Adrenal gland (tissue), 5 donors: ENCODE data around the gene PTGER4.

ENCODE experiments used
- CTCF ChIP-seq, 6 experiments: fragments of 450-650 bp in 4 of 6; fragments of 200-600 bp in 2 of 6; sonication (generic) in 1 of 6; IDR thresholded peaks; 1 replicate in 5 of 6; 2 replicates in 1 of 6; pipeline versions ENCODE4 v1.5.1 to v1.8.0; 2016 to 2021; ENCODE audit warnings: antibody characterized with exemption in 6 of 6, mild to moderate bottlenecking in 2 of 6, moderate library complexity in 1 of 6
- POLR2A ChIP-seq, 2 donors: fragments of 450-650 bp; IDR thresholded peaks; one replicate each; pipeline ENCODE4 v1.6.1; 2017; ENCODE audit warnings: antibody characterized with exemption in 2 of 2, mild to moderate bottlenecking in 2 of 2, moderate library complexity in 1 of 2
- donor health status: DM: no; HTN: no; CAD: no.

DNA sequence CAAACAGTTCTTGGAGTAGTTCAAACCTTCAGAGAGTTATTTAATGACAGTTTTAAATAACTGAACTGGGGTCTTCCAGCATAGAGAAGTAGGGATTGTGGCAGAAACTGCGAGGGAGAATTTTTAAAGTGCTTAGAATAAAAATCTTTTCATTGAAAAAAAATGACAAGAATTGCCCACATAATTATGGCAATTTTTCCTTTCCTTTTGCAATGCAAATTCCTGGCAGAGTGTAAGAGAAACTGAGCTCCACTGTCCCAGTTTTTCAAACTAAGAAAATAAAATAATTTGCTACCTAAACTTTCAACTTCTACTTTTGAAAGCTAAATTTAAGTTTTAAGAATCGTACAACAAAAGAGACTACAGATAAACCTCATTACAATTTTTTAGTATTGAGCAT lies 2.3 kb upstream of the PTGER4 start:
- TF ChIP-seq CTCF (IDR thresholded peaks at IDR 0.05): no peak
- TF ChIP-seq POLR2A (IDR thresholded peaks at IDR 0.05): no peak
